Measurements from ENCODE around the gene SEMA6C. TPM values are rescaled to one million over a fixed set of nuclear protein-coding genes. Genes with fewer than 3 reads are reported as not detected.

Gene SEMA6C
- total and polyA plus RNA-seq, 2 donors (not counting 1 experiment from before 2014, with no cell fraction given): 0.76 to 0.99 TPM

DNA sequence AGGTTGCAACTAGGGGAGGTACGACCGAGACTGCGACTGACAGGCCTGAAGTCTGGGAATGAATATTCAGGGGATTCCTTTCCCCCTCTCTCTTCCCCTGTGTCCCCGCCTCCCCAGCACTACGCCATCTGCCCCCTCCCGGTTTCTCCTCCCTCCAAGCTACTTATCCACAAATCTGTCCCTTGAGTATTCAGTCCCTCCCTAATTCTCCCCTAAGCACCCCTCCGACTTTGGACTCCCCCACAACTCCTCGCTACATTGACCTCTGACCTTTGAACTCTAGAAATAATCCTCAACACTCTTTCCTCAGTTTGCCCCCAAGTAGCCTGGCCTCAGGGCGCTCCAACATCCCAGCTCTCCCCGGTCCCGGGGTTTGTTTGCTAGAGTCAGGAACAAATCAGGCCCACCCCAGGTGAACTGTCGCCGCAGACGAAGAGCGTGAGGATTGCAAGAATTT is 18.9 kb upstream of the SEMA6C start:
- H3K36me3 ChIP-seq (ENCODE audit: control insufficient read depth, insufficient read depth, low read length): peaks cover 14% of the 10 kb centered on the region
- peaks cover 6% of the 10 kb centered on the region for H3K4me1 ChIP-seq (ENCODE audit: control insufficient read depth, extremely low read depth, insufficient read depth, low read length)
- peak overlapping the region; percentile 97 for H3K4me2 ChIP-seq (ENCODE audit: extremely low read depth, insufficient read depth, low read length)
- H4K20me1 ChIP-seq (ENCODE audit: control insufficient read depth, extremely low read depth, insufficient read depth, low read length): no peaks in the 10 kb centered on the region
- H3K9me3 ChIP-seq (ENCODE audit: control insufficient read depth, insufficient read depth, low read depth, low read length): no peaks in the 10 kb centered on the region
- H3K27me3 ChIP-seq (ENCODE audit: control insufficient read depth, insufficient read depth, low read length): no peaks in the 10 kb centered on the region
- H3K79me2 ChIP-seq (ENCODE audit: control insufficient read depth, insufficient read depth, low read length): peaks cover 11% of the 10 kb centered on the region
- peak; percentile 63 to 64 for DNase-seq (ENCODE audit: low read depth in 2 of 2)
- H3K4me3 ChIP-seq (replicated peaks in 1 of 4; ENCODE audit: control extremely low read depth in 1 of 4, insufficient read depth in 1 of 4, low read depth in 3 of 4, low read length in 4 of 4): peak overlapping the region; percentile 67 to 94 (median 80)
- peak overlapping the region; percentile 52 for H3K9ac ChIP-seq (ENCODE audit: insufficient read depth, low read length)
- H3K27ac ChIP-seq (ENCODE audit: insufficient read depth, low read length): peak overlapping the region; percentile 62
- peak overlapping the region; percentile 98 for H2AFZ ChIP-seq (ENCODE audit: low read length)
- no peak for TF ChIP-seq EZH2 (IDR thresholded peaks at IDR 0.05; ENCODE audit: low read length, missing control alignments)
- TF ChIP-seq, protein P1, sequence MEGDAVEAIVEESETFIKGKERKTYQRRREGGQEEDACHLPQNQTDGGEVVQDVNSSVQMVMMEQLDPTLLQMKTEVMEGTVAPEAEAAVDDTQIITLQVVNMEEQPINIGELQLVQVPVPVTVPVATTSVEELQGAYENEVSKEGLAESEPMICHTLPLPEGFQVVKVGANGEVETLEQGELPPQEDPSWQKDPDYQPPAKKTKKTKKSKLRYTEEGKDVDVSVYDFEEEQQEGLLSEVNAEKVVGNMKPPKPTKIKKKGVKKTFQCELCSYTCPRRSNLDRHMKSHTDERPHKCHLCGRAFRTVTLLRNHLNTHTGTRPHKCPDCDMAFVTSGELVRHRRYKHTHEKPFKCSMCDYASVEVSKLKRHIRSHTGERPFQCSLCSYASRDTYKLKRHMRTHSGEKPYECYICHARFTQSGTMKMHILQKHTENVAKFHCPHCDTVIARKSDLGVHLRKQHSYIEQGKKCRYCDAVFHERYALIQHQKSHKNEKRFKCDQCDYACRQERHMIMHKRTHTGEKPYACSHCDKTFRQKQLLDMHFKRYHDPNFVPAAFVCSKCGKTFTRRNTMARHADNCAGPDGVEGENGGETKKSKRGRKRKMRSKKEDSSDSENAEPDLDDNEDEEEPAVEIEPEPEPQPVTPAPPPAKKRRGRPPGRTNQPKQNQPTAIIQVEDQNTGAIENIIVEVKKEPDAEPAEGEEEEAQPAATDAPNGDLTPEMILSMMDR (conservative IDR thresholded peaks at IDR 0.05 in 1 of 2, IDR thresholded peaks at IDR 0.05 in 1 of 2; ENCODE audit: low read depth in 1 of 2, low read length in 2 of 2): no peak

GRCh38 chr1:151164732-151165280 is 18.4 kb upstream of the SEMA6C start:
- no peak for TF ChIP-seq EZH2 (IDR thresholded peaks at IDR 0.05; ENCODE audit: low read length, missing control alignments)
- TF ChIP-seq, protein P1 (conservative IDR thresholded peaks at IDR 0.05 in 1 of 2, IDR thresholded peaks at IDR 0.05 in 1 of 2; ENCODE audit: low read depth in 1 of 2, low read length in 2 of 2): no peak
- peak in 1 of 2 donors; percentile 40 for DNase-seq (ENCODE audit: low read depth in 2 of 2)

GRCh38 chr1:151159373-151159772 is 12.9 kb upstream of the SEMA6C start:
- H3K27ac ChIP-seq (ENCODE audit: insufficient read depth, low read length): no peak overlapping the region
- H3K36me3 ChIP-seq (ENCODE audit: control insufficient read depth, insufficient read depth, low read length): peaks cover 3% of the 10 kb centered on the region
- no peaks in the 10 kb centered on the region for H3K27me3 ChIP-seq (ENCODE audit: control insufficient read depth, insufficient read depth, low read length)
- H4K20me1 ChIP-seq (ENCODE audit: control insufficient read depth, extremely low read depth, insufficient read depth, low read length): no peaks in the 10 kb centered on the region
- no peak overlapping the region for H3K9ac ChIP-seq (ENCODE audit: insufficient read depth, low read length)
- H3K4me3 ChIP-seq (replicated peaks in 1 of 4; ENCODE audit: control extremely low read depth in 1 of 4, insufficient read depth in 1 of 4, low read depth in 3 of 4, low read length in 4 of 4): no peak overlapping the region
- no peaks in the 10 kb centered on the region for H3K9me3 ChIP-seq (ENCODE audit: control insufficient read depth, insufficient read depth, low read depth, low read length)
- no peak for DNase-seq (ENCODE audit: low read depth in 2 of 2)
- H3K4me1 ChIP-seq (ENCODE audit: control insufficient read depth, extremely low read depth, insufficient read depth, low read length): no peaks in the 10 kb centered on the region
- H2AFZ ChIP-seq (ENCODE audit: low read length): no peak overlapping the region
- no peak for TF ChIP-seq EZH2 (IDR thresholded peaks at IDR 0.05; ENCODE audit: low read length, missing control alignments)
- TF ChIP-seq, protein P1 (conservative IDR thresholded peaks at IDR 0.05 in 1 of 2, IDR thresholded peaks at IDR 0.05 in 1 of 2; ENCODE audit: low read depth in 1 of 2, low read length in 2 of 2): no peak
- H3K4me2 ChIP-seq (ENCODE audit: extremely low read depth, insufficient read depth, low read length): no peak overlapping the region
- no peaks in the 10 kb centered on the region for H3K79me2 ChIP-seq (ENCODE audit: control insufficient read depth, insufficient read depth, low read length)

More at GRCh38 chr1:151164732-151165280, 18.4 kb upstream of the SEMA6C start:
- peak overlapping the region; percentile 67 to 94 (median 80) for H3K4me3 ChIP-seq (replicated peaks in 1 of 4; ENCODE audit: control extremely low read depth in 1 of 4, insufficient read depth in 1 of 4, low read depth in 3 of 4, low read length in 4 of 4)
- no peaks in the 10 kb centered on the region for H3K27me3 ChIP-seq (ENCODE audit: control insufficient read depth, insufficient read depth, low read length)
- H2AFZ ChIP-seq (ENCODE audit: low read length): peak overlapping the region; percentile 98
- H3K9ac ChIP-seq (ENCODE audit: insufficient read depth, low read length): peak overlapping the region; percentile 52
- peak overlapping the region; percentile 97 for H3K4me2 ChIP-seq (ENCODE audit: extremely low read depth, insufficient read depth, low read length)
- H3K9me3 ChIP-seq (ENCODE audit: control insufficient read depth, insufficient read depth, low read depth, low read length): no peaks in the 10 kb centered on the region
- peak overlapping the region; percentile 62 for H3K27ac ChIP-seq (ENCODE audit: insufficient read depth, low read length)
- peaks cover 14% of the 10 kb centered on the region for H3K36me3 ChIP-seq (ENCODE audit: control insufficient read depth, insufficient read depth, low read length)
- H3K4me1 ChIP-seq (ENCODE audit: control insufficient read depth, extremely low read depth, insufficient read depth, low read length): peaks cover 6% of the 10 kb centered on the region
- H3K79me2 ChIP-seq (ENCODE audit: control insufficient read depth, insufficient read depth, low read length): peaks cover 11% of the 10 kb centered on the region
- H4K20me1 ChIP-seq (ENCODE audit: control insufficient read depth, extremely low read depth, insufficient read depth, low read length): no peaks in the 10 kb centered on the region

Measured in fibroblast of lung (primary cell).